ENCODE results near the gene PEX5L. TPM values are rescaled to one million over a fixed set of nuclear protein-coding genes. Genes with fewer than 3 reads are reported as not detected.

Gene PEX5L
- total and polyA plus RNA-seq, 10 of the 15 experiments (the other 5 are each of a cell fraction or from before 2014, with no cell fraction given), result 0.11 to 17.0 (median 0.50) TPM

GRCh38 chr3:179898024-179898423 lies 138.7 kb downstream of the PEX5L start:
- CTCF ChIA-PET, result interaction anchor here (1.6 to 1.9 kb wide), 2 partner anchors 15 to 31 kb away, joined by 5 to 6 read pairs; no protein-coding TSS in a partner anchor
- in situ Hi-C loops (cut with MboI), result no loop called here

GRCh38 chr3:179897231-179897630 lies 139.5 kb downstream of the PEX5L start:
- intact Hi-C loops (cut with micrococcal nuclease; ENCODE audit: unreplicated experiment), result no loop called here
- in situ Hi-C loops (cut with MboI), result no loop called here
- Histone ChIP-seq H3K27ac (ENCODE audit: control insufficient read depth, insufficient read depth) (no peak overlapping the region), H3K27me3 (replicated peaks in 1 of 2; ENCODE audit: control insufficient read depth in 2 of 2, insufficient read depth in 2 of 2, low read length in 1 of 2) (no peaks in the 10 kb centered on the region), H4K20me1 (ENCODE audit: control insufficient read depth, insufficient read depth) (no peaks in the 10 kb centered on the region), H3K4me1 (ENCODE audit: control insufficient read depth, insufficient read depth, low read length) (no peaks in the 10 kb centered on the region), H3K9ac (ENCODE audit: control insufficient read depth, insufficient read depth, low read length) (no peak overlapping the region), H2AFZ (ENCODE audit: control insufficient read depth, low read depth, low read length) (no peak overlapping the region), H3K4me3 (no peak overlapping the region), H3K36me3 (ENCODE audit: control insufficient read depth in 2 of 2, insufficient read depth in 2 of 2, low read length in 1 of 2) (no peaks in the 10 kb centered on the region), H3K9me3 (replicated peaks; ENCODE audit: control insufficient read depth, insufficient read depth, low read length) (no peaks in the 10 kb centered on the region), H3K4me2 (ENCODE audit: control insufficient read depth, insufficient read depth) (no peak overlapping the region), H3K79me2 (ENCODE audit: control insufficient read depth, insufficient read depth, low read length) (no peaks in the 10 kb centered on the region)
- RAD21 ChIA-PET (ENCODE audit: unreplicated experiment), result no interaction called here
- DNase-seq (ENCODE audit: low read depth, low spot score), result no peak
- POLR2A ChIA-PET, result interaction anchor here (1.8 kb wide), 1 partner anchor 9 kb away, joined by 8 read pairs; no protein-coding TSS in a partner anchor
- no peak for ATAC-seq
- BruUV-seq (replicated peaks), result no TSS peak
- WGBS (ENCODE audit: insufficient coverage, insufficient replicate concordance, low lambda C conversion rate, missing lambda C conversion rate), result 60% methylated on average over 4 of the region's 4 CpGs
- CTCF ChIA-PET, result interaction anchor here (1.6 to 1.9 kb wide), 2 partner anchors 14 to 32 kb away, joined by 5 to 6 read pairs; no protein-coding TSS in a partner anchor
- SMC1A ChIA-PET (ENCODE audit: uncharacterized antibody, unreplicated experiment), result interaction anchor here (0.6 to 3.2 kb wide), 8 partner anchors 9 to 44 kb away, joined by 3 to 11 read pairs (median 4); no protein-coding TSS in a partner anchor
- FAIRE-seq, result no peak
- no peak for TF ChIP-seq KAT2A (conservative IDR thresholded peaks at IDR 0.05; ENCODE audit: control insufficient read depth, low read depth, low read length)
- no peak for TF ChIP-seq SRF (IDR thresholded peaks at IDR 0.05; ENCODE audit: low read depth in 2 of 2, low read length in 2 of 2)
- TF ChIP-seq NFXL1 (IDR thresholded peaks at IDR 0.05; ENCODE audit: borderline replicate concordance), result no peak
- TF ChIP-seq SUPT20H (IDR thresholded peaks at IDR 0.05; ENCODE audit: borderline replicate concordance, control insufficient read depth, low read depth, low read length), result no peak
- no peak for TF ChIP-seq ESRRA (IDR thresholded peaks at IDR 0.05; ENCODE audit: low read length)
- TF ChIP-seq BACH1 (IDR thresholded peaks at IDR 0.05; ENCODE audit: borderline replicate concordance), result no peak
- TF ChIP-seq MEF2B (IDR thresholded peaks at IDR 0.05; ENCODE audit: partially characterized antibody, poor library complexity, severe bottlenecking), result no peak
- no peak for TF ChIP-seq SKIL (IDR thresholded peaks at IDR 0.05; ENCODE audit: low read depth, poor library complexity, severe bottlenecking)
- no peak for TF ChIP-seq ZNF592 (IDR thresholded peaks at IDR 0.05)

More at GRCh38 chr3:179898024-179898423, 138.7 kb downstream of the PEX5L start:
- BruUV-seq (replicated peaks), result no TSS peak
- Histone ChIP-seq H3K36me3 (ENCODE audit: control insufficient read depth in 2 of 2, insufficient read depth in 2 of 2, low read length in 1 of 2) (no peaks in the 10 kb centered on the region), H2AFZ (ENCODE audit: control insufficient read depth, low read depth, low read length) (no peak overlapping the region), H3K4me2 (ENCODE audit: control insufficient read depth, insufficient read depth) (no peak overlapping the region), H3K27ac (ENCODE audit: control insufficient read depth, insufficient read depth) (no peak overlapping the region), H3K9me3 (replicated peaks; ENCODE audit: control insufficient read depth, insufficient read depth, low read length) (no peaks in the 10 kb centered on the region), H4K20me1 (ENCODE audit: control insufficient read depth, insufficient read depth) (no peaks in the 10 kb centered on the region), H3K27me3 (replicated peaks in 1 of 2; ENCODE audit: control insufficient read depth in 2 of 2, insufficient read depth in 2 of 2, low read length in 1 of 2) (no peaks in the 10 kb centered on the region), H3K79me2 (ENCODE audit: control insufficient read depth, insufficient read depth, low read length) (no peaks in the 10 kb centered on the region), H3K4me3 (no peak overlapping the region), H3K9ac (ENCODE audit: control insufficient read depth, insufficient read depth, low read length) (no peak overlapping the region), H3K4me1 (ENCODE audit: control insufficient read depth, insufficient read depth, low read length) (no peaks in the 10 kb centered on the region)
- no peak for FAIRE-seq
- intact Hi-C loops (cut with micrococcal nuclease; ENCODE audit: unreplicated experiment), result no loop called here
- no peak for TF ChIP-seq FOXK2 (IDR thresholded peaks at IDR 0.05)
- peak; percentile 91 for TF ChIP-seq BMI1 (IDR thresholded peaks at IDR 0.05; ENCODE audit: borderline replicate concordance)
- peak; percentile 97 for ATAC-seq
- 0% methylated on average over 2 of the region's 2 CpGs for WGBS (ENCODE audit: insufficient coverage, insufficient replicate concordance, low lambda C conversion rate, missing lambda C conversion rate)
- DNase-seq (ENCODE audit: low read depth, low spot score), result no peak
- ChIA-PET SMC1A (ENCODE audit: uncharacterized antibody, unreplicated experiment) (interaction anchor here (0.6 to 1.9 kb wide), 5 partner anchors 9 to 237 kb away, joined by 3 to 11 read pairs (median 3); no protein-coding TSS in a partner anchor), POLR2A (interaction anchor here (1.8 kb wide), 1 partner anchor 10 kb away, joined by 8 read pairs; no protein-coding TSS in a partner anchor), RAD21 (ENCODE audit: unreplicated experiment) (interaction anchor here (1.0 kb wide), 1 partner anchor 15 kb away, joined by 3 read pairs; no protein-coding TSS in a partner anchor)
